MCF 10A (cell line): ENCODE measurements around the gene PIK3R6. TPM values are rescaled to one million over a fixed set of nuclear protein-coding genes. Genes with fewer than 3 reads are reported as not detected.
A peak's percentile ranks its signal among the peaks of the same experiment; 100 is the strongest.

ENCODE experiments used
- BruUV-seq: library from RNA; stranded (reverse); fragments of 400-500 nt; replicated peaks from 2 replicates; lab custom pipeline; 2021; lab: Mats Ljungman, UMichigan
- CTCF ChIA-PET: fragments of 300-600 bp; sonication (Branson Sonifier 250); formaldehyde crosslinking; extraction: SDS; loops from one replicate; lab custom pipeline; 2021; ENCODE audit warnings: antibody characterized with exemption, inconsistent platforms; lab: Yijun Ruan, JAX
- POLR2A ChIA-PET: fragments of 300-600, 350-650 bp; sonication (Branson Sonifier 250); formaldehyde crosslinking; extraction: SDS; loops from one replicate; lab custom pipeline; 2020; ENCODE audit warnings: antibody characterized with exemption, inconsistent platforms; lab: Yijun Ruan, JAX
- DNase-seq: peaks from one replicate; pipeline ENCODE4 v3.0.0-alpha.2; 2018; ENCODE audit not compliant: unreplicated experiment
- H3K27ac Mint-ChIP-seq: one replicate; pipeline ENCODE4 v1.8.0; 2022; ENCODE audit warnings: mild to moderate bottlenecking, low read depth, mixed read lengths; ENCODE audit not compliant: unreplicated experiment
- H3K27me3 Mint-ChIP-seq: one replicate; pipeline ENCODE4 v1.8.0; 2022; ENCODE audit warnings: mixed read lengths; ENCODE audit not compliant: insufficient read depth, unreplicated experiment
- H3K36me3 Mint-ChIP-seq: one replicate; pipeline ENCODE4 v1.8.0; 2022; ENCODE audit warnings: mild to moderate bottlenecking, moderate library complexity, mixed read lengths; ENCODE audit not compliant: insufficient read depth, unreplicated experiment
- H3K4me1 Mint-ChIP-seq: one replicate; pipeline ENCODE4 v1.8.0; 2022; ENCODE audit warnings: mixed read lengths; ENCODE audit not compliant: insufficient read depth, unreplicated experiment
- H3K4me3 Mint-ChIP-seq: one replicate; pipeline ENCODE4 v1.8.0; 2022; ENCODE audit warnings: mild to moderate bottlenecking, moderate library complexity, mixed read lengths; ENCODE audit not compliant: unreplicated experiment
- H3K9me3 Mint-ChIP-seq: one replicate; pipeline ENCODE4 v1.8.0; 2022; ENCODE audit warnings: mixed read lengths; ENCODE audit not compliant: unreplicated experiment
- CTCF ChIP-seq: fragments of 200-600 bp; IDR thresholded peaks from one replicate; pipeline ENCODE4 v1.8.0; 2022; ENCODE audit warnings: antibody characterized with exemption, mild to moderate bottlenecking; ENCODE audit not compliant: unreplicated experiment
- intact Hi-C: fragments of 100-400 bp; cut with micrococcal nuclease; formaldehyde crosslinking; loops from 2 replicates; pipeline ENCODE4 v1.14.1; 2022
- total RNA-seq: library from RNA; stranded (reverse); gene quantifications from 2 replicates; pipeline ENCODE4 v1.2.3, GENCODE V29; 2022

PIK3R6 gene
- total RNA-seq, 1 experiment from 2014 or later, result not detected

DNA sequence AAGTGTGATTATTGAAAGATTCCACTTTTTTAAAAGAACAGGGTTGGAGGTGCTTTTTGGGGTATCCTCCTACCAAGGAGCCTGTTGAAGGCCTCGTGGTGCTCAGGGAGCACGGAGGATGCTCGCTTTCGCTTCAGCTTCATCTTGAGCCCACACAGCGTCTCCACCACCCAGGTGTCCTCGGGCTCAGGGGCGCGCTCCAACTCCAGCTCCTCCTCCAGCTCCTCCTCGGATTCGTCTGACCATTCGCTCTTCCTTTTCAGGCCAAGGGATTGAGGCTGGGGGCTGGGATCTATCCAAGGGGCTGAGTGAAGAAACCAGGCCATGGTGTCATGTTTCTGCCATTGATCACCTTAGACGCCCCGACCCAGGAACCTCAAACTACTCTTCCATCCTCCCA, 110.3 kb downstream of the PIK3R6 start:
- intact Hi-C loops, result loop anchor here (10.0 kb wide), 1 partner anchor 798 kb away; no protein-coding TSS in a partner anchor
- Mint-ChIP-seq H3K4me3 (no peak overlapping the region), H3K4me1 (no peaks in the 10 kb centered on the region), H3K9me3 (peaks cover 6% of the 10 kb centered on the region), H3K36me3 (no peaks in the 10 kb centered on the region), H3K27me3 (peaks cover 77% of the 10 kb centered on the region), H3K27ac (no peak overlapping the region)
- no peak for TF ChIP-seq CTCF
- CTCF ChIA-PET, result interaction anchor here (1.3 to 2.3 kb wide), 3 partner anchors 11 to 138 kb away, joined by 4 to 10 read pairs (median 9); no protein-coding TSS in a partner anchor
- BruUV-seq, result no TSS peak
- POLR2A ChIA-PET, result no interaction called here
- no peak for DNase-seq

DNA sequence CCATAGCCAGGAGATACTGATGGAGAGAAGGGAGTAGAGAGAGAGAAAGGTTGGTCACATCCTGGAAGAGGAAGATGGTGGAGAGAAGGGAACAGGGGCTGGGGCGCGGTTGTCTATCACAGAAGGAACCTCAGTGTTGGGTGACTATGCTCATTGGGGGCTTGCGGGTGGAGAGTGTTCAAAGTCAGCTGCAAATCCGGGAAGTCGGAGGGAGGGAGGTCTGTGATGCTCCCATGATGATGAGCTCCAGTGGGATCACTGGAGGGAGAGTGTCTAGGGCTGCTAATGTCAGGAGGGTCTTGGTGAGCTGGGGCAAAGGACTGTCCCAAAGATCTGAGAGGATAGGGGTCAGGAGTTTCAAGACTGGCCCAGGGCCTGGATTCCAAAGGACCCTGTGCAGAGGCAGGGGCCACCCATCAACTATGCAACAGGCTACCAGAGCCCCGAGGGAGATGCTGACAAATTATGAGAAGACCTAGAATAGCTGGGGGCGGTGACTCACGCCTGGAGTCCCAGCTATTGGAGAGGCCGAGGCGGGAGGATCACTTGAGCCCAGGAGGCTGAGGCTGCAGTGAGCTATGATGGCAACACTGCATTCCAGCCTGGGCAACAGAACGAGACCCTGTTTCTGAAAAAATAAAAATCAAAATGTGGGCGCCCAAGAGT, 111.8 kb downstream of the PIK3R6 start:
- intact Hi-C loops, result loop anchor here (10.0 kb wide), 1 partner anchor 799 kb away; no protein-coding TSS in a partner anchor
- Mint-ChIP-seq H3K27ac (no peak overlapping the region), H3K9me3 (peaks cover 6% of the 10 kb centered on the region), H3K4me3 (no peak overlapping the region), H3K27me3 (peaks cover 70% of the 10 kb centered on the region), H3K4me1 (no peaks in the 10 kb centered on the region), H3K36me3 (no peaks in the 10 kb centered on the region)
- no TSS peak for BruUV-seq
- no peak for DNase-seq
- CTCF ChIA-PET, result interaction anchor here (1.3 to 2.3 kb wide), 5 partner anchors 10 to 139 kb away, joined by 3 to 10 read pairs (median 9); no protein-coding TSS in a partner anchor
- POLR2A ChIA-PET, result interaction anchor here (1.2 kb wide), 1 partner anchor 17 kb away, joined by 3 read pairs; no protein-coding TSS in a partner anchor
- no peak for TF ChIP-seq CTCF

- ChIA-PET POLR2A (no interaction called here), CTCF (interaction anchor here (0.7 to 3.1 kb wide), 5 partner anchors 9 to 209 kb away, joined by 3 to 16 read pairs (median 8); no protein-coding TSS in a partner anchor)
- Mint-ChIP-seq H3K9me3 (peaks cover 6% of the 10 kb centered on the region), H3K36me3 (no peaks in the 10 kb centered on the region), H3K27ac (no peak overlapping the region), H3K4me1 (no peaks in the 10 kb centered on the region), H3K27me3 (peaks cover 61% of the 10 kb centered on the region), H3K4me3 (no peak overlapping the region)
- no TSS peak for BruUV-seq
- intact Hi-C loops, result loop anchor here (1.0 to 10.0 kb wide), 4 partner anchors 30 to 800 kb away; no protein-coding TSS in a partner anchor
- no peak for DNase-seq
- no peak for TF ChIP-seq CTCF
Observed at GRCh38 chr17:8754890-8755289, 112.6 kb downstream of the PIK3R6 start.

DNA sequence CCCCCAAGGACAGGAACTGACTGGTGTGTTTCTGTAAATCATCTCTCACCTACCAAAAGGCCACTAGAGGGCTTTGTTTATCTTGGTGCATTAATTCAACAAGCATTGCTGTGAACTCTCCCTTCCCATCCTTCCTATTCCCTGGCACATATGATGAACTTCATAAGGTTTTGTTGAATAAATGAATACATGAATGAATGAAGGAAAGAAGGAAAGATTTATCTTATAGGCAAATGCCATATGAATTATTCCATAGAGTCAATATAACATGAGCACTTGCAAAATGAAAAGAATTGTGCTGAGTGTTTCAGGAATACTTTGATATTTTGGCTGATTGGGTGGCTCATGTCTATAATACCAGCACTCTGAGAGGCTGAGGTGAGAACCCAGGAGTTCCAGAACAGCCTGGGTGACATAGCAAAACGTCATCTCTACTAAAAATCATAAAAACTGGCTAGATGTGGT, 113.5 kb downstream of the PIK3R6 start:
- POLR2A ChIA-PET, result no interaction called here
- BruUV-seq, result no TSS peak
- Mint-ChIP-seq H3K4me3 (no peak overlapping the region), H3K27me3 (peaks cover 60% of the 10 kb centered on the region), H3K4me1 (no peaks in the 10 kb centered on the region), H3K36me3 (no peaks in the 10 kb centered on the region), H3K9me3 (peaks cover 6% of the 10 kb centered on the region), H3K27ac (no peak overlapping the region)
- peak; percentile 36 for DNase-seq
- CTCF ChIA-PET, result interaction anchor here (0.6 to 3.1 kb wide), 10 partner anchors 9 to 766 kb away, joined by 3 to 16 read pairs (median 5); no protein-coding TSS in a partner anchor
- intact Hi-C loops, result loop anchor here (1.0 to 10.0 kb wide), 4 partner anchors 31 to 801 kb away; no protein-coding TSS in a partner anchor
- peak; percentile 22 for TF ChIP-seq CTCF
